Neural cell (in vitro differentiated cells): ENCODE results near the gene VAMP1.

Experiments used
- CTCF ChIP-seq: fragments of 450-650 bp; IDR thresholded peaks from 2 replicates; pipeline ENCODE4 v1.5.1; 2014; ENCODE audit warnings: antibody characterized with exemption, mild to moderate bottlenecking, moderate library complexity; ENCODE audit not compliant: poor library complexity, severe bottlenecking
- EP300 ChIP-seq: fragments of 450-650 bp; conservative IDR thresholded peaks from 2 replicates; pipeline ENCODE4 v1.6.1; 2014; ENCODE audit warnings: antibody characterized with exemption, mild to moderate bottlenecking, moderate library complexity; ENCODE audit not compliant: poor library complexity, severe bottlenecking
- EZH2 ChIP-seq: fragments of 200-600, 300-800 bp; shearing (Covaris generic), sonication (generic); IDR thresholded peaks from 2 replicates; pipeline ENCODE4 v1.6.1; 2014; ENCODE audit warnings: antibody characterized with exemption, low read length, borderline replicate concordance, mild to moderate bottlenecking; ENCODE audit not compliant: insufficient read depth, poor library complexity, severe bottlenecking
- MXI1 ChIP-seq: fragments of 450-650 bp; conservative IDR thresholded peaks from 2 replicates; pipeline ENCODE4 v1.6.1; 2014; ENCODE audit warnings: antibody characterized with exemption, mild to moderate bottlenecking; ENCODE audit not compliant: poor library complexity, severe bottlenecking
- POLR2AphosphoS5 ChIP-seq: IDR thresholded peaks from 2 replicates; pipeline ENCODE4 v1.6.1; 2012
- RAD21 ChIP-seq: fragments of 450-650 bp; conservative IDR thresholded peaks from 2 replicates; pipeline ENCODE4 v1.6.1; 2014; ENCODE audit warnings: antibody characterized with exemption, mild to moderate bottlenecking, moderate library complexity
- SMC3 ChIP-seq: fragments of 450-650 bp; conservative IDR thresholded peaks from 2 replicates; pipeline ENCODE4 v1.6.1; 2014; ENCODE audit warnings: antibody characterized with exemption, mild to moderate bottlenecking, moderate library complexity; ENCODE audit not compliant: poor library complexity
- TAF1 ChIP-seq: IDR thresholded peaks from 2 replicates; pipeline ENCODE4 v1.6.1; 2012; ENCODE audit warnings: low read depth
- TF ChIP-seq, protein P1 (sequence below): IDR thresholded peaks from 2 replicates; pipeline ENCODE4 v1.6.1; 2012; ENCODE audit warnings: borderline replicate concordance

GRCh38 chr12:6493497-6494257, 23.2 kb upstream of the VAMP1 start, which contains the start of gene NCAPD2:
- TF ChIP-seq SMC3: no peak
- TF ChIP-seq CTCF: peak; percentile 40
- no peak for TF ChIP-seq RAD21
- TF ChIP-seq POLR2AphosphoS5: no peak
- TF ChIP-seq EP300: peak; percentile 6
- no peak for TF ChIP-seq EZH2
- TF ChIP-seq TAF1: no peak
- TF ChIP-seq, protein P1, sequence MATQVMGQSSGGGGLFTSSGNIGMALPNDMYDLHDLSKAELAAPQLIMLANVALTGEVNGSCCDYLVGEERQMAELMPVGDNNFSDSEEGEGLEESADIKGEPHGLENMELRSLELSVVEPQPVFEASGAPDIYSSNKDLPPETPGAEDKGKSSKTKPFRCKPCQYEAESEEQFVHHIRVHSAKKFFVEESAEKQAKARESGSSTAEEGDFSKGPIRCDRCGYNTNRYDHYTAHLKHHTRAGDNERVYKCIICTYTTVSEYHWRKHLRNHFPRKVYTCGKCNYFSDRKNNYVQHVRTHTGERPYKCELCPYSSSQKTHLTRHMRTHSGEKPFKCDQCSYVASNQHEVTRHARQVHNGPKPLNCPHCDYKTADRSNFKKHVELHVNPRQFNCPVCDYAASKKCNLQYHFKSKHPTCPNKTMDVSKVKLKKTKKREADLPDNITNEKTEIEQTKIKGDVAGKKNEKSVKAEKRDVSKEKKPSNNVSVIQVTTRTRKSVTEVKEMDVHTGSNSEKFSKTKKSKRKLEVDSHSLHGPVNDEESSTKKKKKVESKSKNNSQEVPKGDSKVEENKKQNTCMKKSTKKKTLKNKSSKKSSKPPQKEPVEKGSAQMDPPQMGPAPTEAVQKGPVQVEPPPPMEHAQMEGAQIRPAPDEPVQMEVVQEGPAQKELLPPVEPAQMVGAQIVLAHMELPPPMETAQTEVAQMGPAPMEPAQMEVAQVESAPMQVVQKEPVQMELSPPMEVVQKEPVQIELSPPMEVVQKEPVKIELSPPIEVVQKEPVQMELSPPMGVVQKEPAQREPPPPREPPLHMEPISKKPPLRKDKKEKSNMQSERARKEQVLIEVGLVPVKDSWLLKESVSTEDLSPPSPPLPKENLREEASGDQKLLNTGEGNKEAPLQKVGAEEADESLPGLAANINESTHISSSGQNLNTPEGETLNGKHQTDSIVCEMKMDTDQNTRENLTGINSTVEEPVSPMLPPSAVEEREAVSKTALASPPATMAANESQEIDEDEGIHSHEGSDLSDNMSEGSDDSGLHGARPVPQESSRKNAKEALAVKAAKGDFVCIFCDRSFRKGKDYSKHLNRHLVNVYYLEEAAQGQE: no peak
- TF ChIP-seq MXI1: peak; percentile 98
